Neural crest cell (in vitro differentiated cells): ENCODE measurements around the gene TPBGL. TPM values are rescaled to one million over a fixed set of nuclear protein-coding genes. Genes with fewer than 3 reads are reported as not detected.
A peak's percentile ranks its signal among the peaks of the same experiment; 100 is the strongest.

Experiments used
- DNase-seq: peaks from one replicate; pipeline ENCODE4 v3.0.0; 2021; ENCODE audit warnings: low read depth, mixed read lengths, low spot score
- H3K27ac Mint-ChIP-seq: one replicate; pipeline ENCODE4 v1.8.0; 2021; ENCODE audit warnings: mild to moderate bottlenecking, mixed read lengths; ENCODE audit not compliant: unreplicated experiment
- H3K27me3 Mint-ChIP-seq: 2 replicates; pipeline ENCODE4 v1.8.0; 2021; ENCODE audit warnings: low read depth, mild to moderate bottlenecking, mixed read lengths
- H3K36me3 Mint-ChIP-seq: 2 replicates; pipeline ENCODE4 v1.8.0; 2021; ENCODE audit warnings: low read depth, mild to moderate bottlenecking, mixed read lengths
- H3K4me1 Mint-ChIP-seq: 2 replicates; pipeline ENCODE4 v1.8.0; 2021; ENCODE audit warnings: mixed read lengths
- H3K4me3 Mint-ChIP-seq: one replicate; pipeline ENCODE4 v1.8.0; 2021; ENCODE audit warnings: mild to moderate bottlenecking, mixed read lengths
- H3K9me3 Mint-ChIP-seq: 2 replicates; pipeline ENCODE4 v1.8.0; 2021; ENCODE audit warnings: mixed read lengths
- CTCF ChIP-seq: fragments of 200-600 bp; sonication (generic); conservative IDR thresholded peaks from 2 replicates; pipeline ENCODE4 v1.5.0; 2021; ENCODE audit warnings: antibody characterized with exemption, mild to moderate bottlenecking
- total RNA-seq: library from RNA; stranded (reverse); gene quantifications from 2 replicates; pipeline ENCODE4 v1.2.1, GENCODE V29; 2021

The TPBGL gene
- total RNA-seq, 1 donor from 2014 or later = 0.19 TPM

- no peak for TF ChIP-seq CTCF
- no peaks in the 10 kb centered on the region for H3K4me1 Mint-ChIP-seq
- H3K9me3 Mint-ChIP-seq = no peaks in the 10 kb centered on the region
- no peak overlapping the region for H3K27ac Mint-ChIP-seq
- H3K4me3 Mint-ChIP-seq = no peak overlapping the region
- H3K27me3 Mint-ChIP-seq = no peaks in the 10 kb centered on the region
- no peaks in the 10 kb centered on the region for H3K36me3 Mint-ChIP-seq
- no peak for DNase-seq
These were observed 35.0 kb downstream of the TPBGL start for GRCh38 chr11:75275581-75275980.

GRCh38 chr11:75276186-75276585 is 35.6 kb downstream of the TPBGL start:
- Mint-ChIP-seq H3K4me1 (no peaks in the 10 kb centered on the region), H3K4me3 (no peak overlapping the region), H3K27ac (no peak overlapping the region), H3K27me3 (no peaks in the 10 kb centered on the region), H3K36me3 (no peaks in the 10 kb centered on the region), H3K9me3 (no peaks in the 10 kb centered on the region)
- TF ChIP-seq CTCF = no peak
- no peak for DNase-seq

- Mint-ChIP-seq H3K36me3 (no peaks in the 10 kb centered on the region), H3K9me3 (no peaks in the 10 kb centered on the region), H3K4me3 (no peak overlapping the region), H3K27me3 (no peaks in the 10 kb centered on the region), H3K27ac (peak overlapping the region; percentile 3), H3K4me1 (no peaks in the 10 kb centered on the region)
- DNase-seq = no peak
- no peak for TF ChIP-seq CTCF
These were observed 36.1 kb downstream of the TPBGL start for GRCh38 chr11:75276686-75277085.

- no peak for DNase-seq
- H3K4me3 Mint-ChIP-seq = no peak overlapping the region
- no peaks in the 10 kb centered on the region for H3K4me1 Mint-ChIP-seq
- H3K27me3 Mint-ChIP-seq = no peaks in the 10 kb centered on the region
- H3K9me3 Mint-ChIP-seq = no peaks in the 10 kb centered on the region
- H3K27ac Mint-ChIP-seq = no peak overlapping the region
- no peak for TF ChIP-seq CTCF
- H3K36me3 Mint-ChIP-seq = no peaks in the 10 kb centered on the region
These were observed 36.7 kb downstream of the TPBGL start for GRCh38 chr11:75277211-75277805.

- TF ChIP-seq CTCF = no peak
- H3K4me3 Mint-ChIP-seq = no peak overlapping the region
- H3K27ac Mint-ChIP-seq = no peak overlapping the region
These were observed 37.6 kb downstream of the TPBGL start for GRCh38 chr11:75277991-75278790.

More at GRCh38 chr11:75277991-75278790, 37.6 kb downstream of the TPBGL start:
- Mint-ChIP-seq H3K4me1 (no peaks in the 10 kb centered on the region), H3K9me3 (no peaks in the 10 kb centered on the region), H3K36me3 (no peaks in the 10 kb centered on the region), H3K27me3 (no peaks in the 10 kb centered on the region)
- no peak for DNase-seq
